HPDE6-E6E7 (cell line): Measurements from ENCODE around the gene ULBP2.
"Not testable (repeated sequence)": the region's sequence is repeated elsewhere in the genome, so short reads cannot be mapped to it uniquely, and the experiment has no call there.

Experiments
- DNase-seq: peaks from one replicate; pipeline ENCODE4 v3.0.0; 2011; ENCODE audit warnings: missing footprints; ENCODE audit errors: extremely low spot score

Gene ULBP2

GRCh38 chr6:149948616-149949015 lies 6.8 kb downstream of the ULBP2 start:
- no peak for DNase-seq

GRCh38 chr6:149950423-149950822 lies 8.6 kb downstream of the ULBP2 start:
- no peak for DNase-seq

GRCh38 chr6:149951096-149951495 lies 9.3 kb downstream of the ULBP2 start:
- DNase-seq = no peak

- DNase-seq = no peak
These were observed 9.8 kb downstream of the ULBP2 start for GRCh38 chr6:149951626-149952025.

GRCh38 chr6:149953390-149953789 lies 11.6 kb downstream of the ULBP2 start:
- not testable (repeated sequence) for DNase-seq

GRCh38 chr6:149953934-149954327 lies 12.1 kb downstream of the ULBP2 start:
- DNase-seq = not testable (repeated sequence)

- not testable (repeated sequence) for DNase-seq
These were observed 12.6 kb downstream of the ULBP2 start for GRCh38 chr6:149954328-149954983.

- not testable (repeated sequence) for DNase-seq
These were observed 13.3 kb downstream of the ULBP2 start for GRCh38 chr6:149954984-149955653.

GRCh38 chr6:149955654-149956317 lies 14.0 kb downstream of the ULBP2 start:
- not testable (repeated sequence) for DNase-seq

GRCh38 chr6:149958124-149958523 lies 16.3 kb downstream of the ULBP2 start:
- not testable (repeated sequence) for DNase-seq

GRCh38 chr6:149959806-149960205 lies 18.0 kb downstream of the ULBP2 start:
- DNase-seq = not testable (repeated sequence)

GRCh38 chr6:149960488-149960887 lies 18.7 kb downstream of the ULBP2 start:
- DNase-seq = no peak

- DNase-seq = no peak
These were observed 20.1 kb downstream of the ULBP2 start for GRCh38 chr6:149961728-149962425.

- DNase-seq = no peak
These were observed 20.8 kb downstream of the ULBP2 start for GRCh38 chr6:149962461-149963211.

- DNase-seq = no peak
These were observed 21.3 kb downstream of the ULBP2 start for GRCh38 chr6:149963212-149963461.

- DNase-seq = peak; percentile 58
These were observed 21.9 kb downstream of the ULBP2 start, which contains the start of gene ULBP1 for GRCh38 chr6:149963462-149964307. TSS of gene ULBP1 (plus strand) at chr6:149963943. CDS start at chr6:149964050, 107 bp downstream.

GRCh38 chr6:149964308-149965193 lies 22.7 kb downstream of the ULBP2 start:
- no peak for DNase-seq

- no peak for DNase-seq
These were observed 23.6 kb downstream of the ULBP2 start for GRCh38 chr6:149965194-149966020.

- DNase-seq = not testable (repeated sequence)
These were observed 24.5 kb downstream of the ULBP2 start for GRCh38 chr6:149966319-149966718.
